ENCODE results near the gene BCO1.

BCO1 gene

GRCh38 chr16:81232740-81233367 is 5.6 kb upstream of the BCO1 start:
- no peak for DNase-seq

- DNase-seq = no peak
Measured at GRCh38 chr16:81237282-81237681, 1.2 kb upstream of the BCO1 start.

- DNase-seq = no peak
Measured at GRCh38 chr16:81237942-81238295, 570 bp upstream of the BCO1 start.

- DNase-seq = no peak
Measured at GRCh38 chr16:81239367-81240121, 1.1 kb downstream of the BCO1 start.

GRCh38 chr16:81241706-81242105 is 3.2 kb downstream of the BCO1 start:
- DNase-seq = no peak

GRCh38 chr16:81242977-81243618 is 4.6 kb downstream of the BCO1 start:
- no peak for DNase-seq

- no peak for DNase-seq
Measured at GRCh38 chr16:81243942-81244341, 5.5 kb downstream of the BCO1 start.

- no peak for DNase-seq
Measured at GRCh38 chr16:81251871-81252270, 13.4 kb downstream of the BCO1 start.

GRCh38 chr16:81253141-81253540 is 14.7 kb downstream of the BCO1 start:
- DNase-seq = no peak

- DNase-seq = no peak
Measured at GRCh38 chr16:81254922-81255526, 16.5 kb downstream of the BCO1 start.

- DNase-seq = no peak
Measured at GRCh38 chr16:81259916-81260315, 21.4 kb downstream of the BCO1 start.

GRCh38 chr16:81261049-81261648 is 22.7 kb downstream of the BCO1 start:
- no peak for DNase-seq

GRCh38 chr16:81263470-81264220 is 25.2 kb downstream of the BCO1 start:
- no peak for DNase-seq

- no peak for DNase-seq
Measured at GRCh38 chr16:81264386-81264785, 25.9 kb downstream of the BCO1 start.

GRCh38 chr16:81265052-81265451 is 26.6 kb downstream of the BCO1 start:
- no peak for DNase-seq

- DNase-seq = no peak
Measured at GRCh38 chr16:81265658-81266451, 27.4 kb downstream of the BCO1 start.

- DNase-seq = no peak
Measured at GRCh38 chr16:81266680-81267095, 28.2 kb downstream of the BCO1 start.

- DNase-seq = no peak
Measured at GRCh38 chr16:81268509-81268908, 30.0 kb downstream of the BCO1 start.

- DNase-seq = no peak
Measured at GRCh38 chr16:81273223-81273950, 34.9 kb downstream of the BCO1 start.

GRCh38 chr16:81275064-81275532 is 36.6 kb downstream of the BCO1 start:
- no peak for DNase-seq

GRCh38 chr16:81275795-81276194 is 37.3 kb downstream of the BCO1 start:
- no peak for DNase-seq

All from NCI-H187 treated with DMSO at 0.1 percent for 48 hours (cell line).